KMS-11 (cell line): ENCODE data around the gene EML1.

Experiments
- H2AFZ ChIP-seq: fragments of 200-600 bp; sonication (generic); 2 replicates; pipeline ENCODE4 v1.6.1; 2016; ENCODE audit warnings: antibody characterized with exemption, mixed run types, low read depth
- H3K27ac ChIP-seq: fragments of 200-600 bp; sonication (generic); 2 replicates; pipeline ENCODE4 v1.6.1; 2016; ENCODE audit warnings: mild to moderate bottlenecking, mixed run types
- H3K27me3 ChIP-seq: fragments of 200-600 bp; sonication (generic); 2 replicates; pipeline ENCODE4 v1.6.1; 2017; ENCODE audit warnings: mild to moderate bottlenecking, low read depth, mixed run types, moderate library complexity; ENCODE audit not compliant: insufficient read depth
- H3K36me3 ChIP-seq: fragments of 200-600 bp; sonication (generic); 2 replicates; pipeline ENCODE4 v1.6.1; 2017; ENCODE audit warnings: mild to moderate bottlenecking, mixed run types; ENCODE audit not compliant: insufficient read depth
- H3K4me1 ChIP-seq: fragments of 200-600 bp; sonication (generic); 2 replicates; pipeline ENCODE4 v1.6.1; 2016; ENCODE audit warnings: mild to moderate bottlenecking, low read depth, mixed run types; ENCODE audit not compliant: poor library complexity, severe bottlenecking
- H3K4me2 ChIP-seq: fragments of 200-600 bp; sonication (generic); 2 replicates; pipeline ENCODE4 v1.7.0; 2016; ENCODE audit warnings: mild to moderate bottlenecking, mixed run types
- H3K4me3 ChIP-seq: fragments of 200-600 bp; sonication (generic); IDR thresholded peaks from 2 replicates; pipeline ENCODE4 v1.6.1; 2017; ENCODE audit warnings: low read depth, low read length, mixed read lengths; ENCODE audit not compliant: insufficient read depth
- H3K79me2 ChIP-seq: fragments of 200-600 bp; sonication (generic); 2 replicates; pipeline ENCODE4 v1.6.1; 2016; ENCODE audit warnings: low read depth, mixed run types; ENCODE audit not compliant: insufficient read depth
- H3K9ac ChIP-seq: fragments of 200-600 bp; sonication (generic); 2 replicates; pipeline ENCODE4 v1.6.1; 2016; ENCODE audit warnings: mild to moderate bottlenecking, mixed run types
- H4K20me1 ChIP-seq: fragments of 200-600 bp; sonication (generic); 2 replicates; pipeline ENCODE4 v1.6.1; 2016; ENCODE audit warnings: mild to moderate bottlenecking, mixed run types; ENCODE audit not compliant: insufficient read depth
- TF ChIP-seq, protein P1 (sequence below): fragments of 200-600 bp; sonication (generic); conservative IDR thresholded peaks from 2 replicates; pipeline ENCODE4 v1.6.1; 2017; ENCODE audit warnings: low read depth, mild to moderate bottlenecking, antibody characterized with exemption, low read length, moderate library complexity, mixed read lengths

The EML1 gene

DNA sequence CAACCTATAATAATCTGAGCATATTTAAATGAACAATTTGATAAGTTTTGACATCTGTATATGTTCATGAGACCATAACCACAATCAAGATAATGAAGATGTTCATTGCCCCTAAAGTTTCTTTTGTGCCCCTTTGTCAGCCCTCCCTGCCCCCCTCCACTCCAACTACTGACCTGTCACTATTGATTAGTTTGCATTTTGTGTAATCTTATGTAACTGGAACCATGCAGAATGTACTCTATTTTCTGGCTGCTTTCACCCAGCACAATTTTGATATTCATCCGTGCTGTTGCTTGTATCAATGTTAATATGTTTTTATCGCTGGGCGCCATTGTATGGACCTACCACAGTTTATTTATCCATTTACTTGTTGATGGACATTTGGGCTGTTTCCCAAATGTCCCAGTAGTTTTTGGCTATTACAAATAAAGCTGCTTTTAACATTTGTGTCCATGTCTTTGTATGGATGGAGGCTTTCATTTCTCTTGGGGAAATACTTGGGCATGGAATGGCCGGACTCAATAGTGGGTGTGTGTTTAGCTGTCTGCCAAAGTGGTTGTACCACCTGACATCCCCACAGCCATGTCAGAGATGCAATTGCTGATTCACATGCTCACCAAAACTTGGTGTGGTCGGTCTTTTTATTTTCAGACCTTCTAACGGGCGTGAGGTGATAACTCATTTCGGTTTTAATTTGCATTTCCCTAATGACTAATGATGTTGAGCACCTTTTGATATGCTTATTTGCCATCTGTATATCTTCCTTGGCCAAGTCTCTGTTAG lies 38.9 kb downstream of the EML1 start:
- Histone ChIP-seq H3K9ac (no peak overlapping the region), H2AFZ (no peak overlapping the region), H3K4me3 (no peak overlapping the region), H3K4me2 (no peak overlapping the region), H3K79me2 (no peaks in the 10 kb centered on the region), H3K27me3 (no peaks in the 10 kb centered on the region), H4K20me1 (no peaks in the 10 kb centered on the region), H3K27ac (no peak overlapping the region), H3K4me1 (peaks cover 18% of the 10 kb centered on the region), H3K36me3 (no peaks in the 10 kb centered on the region)
- TF ChIP-seq, protein P1, sequence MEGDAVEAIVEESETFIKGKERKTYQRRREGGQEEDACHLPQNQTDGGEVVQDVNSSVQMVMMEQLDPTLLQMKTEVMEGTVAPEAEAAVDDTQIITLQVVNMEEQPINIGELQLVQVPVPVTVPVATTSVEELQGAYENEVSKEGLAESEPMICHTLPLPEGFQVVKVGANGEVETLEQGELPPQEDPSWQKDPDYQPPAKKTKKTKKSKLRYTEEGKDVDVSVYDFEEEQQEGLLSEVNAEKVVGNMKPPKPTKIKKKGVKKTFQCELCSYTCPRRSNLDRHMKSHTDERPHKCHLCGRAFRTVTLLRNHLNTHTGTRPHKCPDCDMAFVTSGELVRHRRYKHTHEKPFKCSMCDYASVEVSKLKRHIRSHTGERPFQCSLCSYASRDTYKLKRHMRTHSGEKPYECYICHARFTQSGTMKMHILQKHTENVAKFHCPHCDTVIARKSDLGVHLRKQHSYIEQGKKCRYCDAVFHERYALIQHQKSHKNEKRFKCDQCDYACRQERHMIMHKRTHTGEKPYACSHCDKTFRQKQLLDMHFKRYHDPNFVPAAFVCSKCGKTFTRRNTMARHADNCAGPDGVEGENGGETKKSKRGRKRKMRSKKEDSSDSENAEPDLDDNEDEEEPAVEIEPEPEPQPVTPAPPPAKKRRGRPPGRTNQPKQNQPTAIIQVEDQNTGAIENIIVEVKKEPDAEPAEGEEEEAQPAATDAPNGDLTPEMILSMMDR: no peak

DNA sequence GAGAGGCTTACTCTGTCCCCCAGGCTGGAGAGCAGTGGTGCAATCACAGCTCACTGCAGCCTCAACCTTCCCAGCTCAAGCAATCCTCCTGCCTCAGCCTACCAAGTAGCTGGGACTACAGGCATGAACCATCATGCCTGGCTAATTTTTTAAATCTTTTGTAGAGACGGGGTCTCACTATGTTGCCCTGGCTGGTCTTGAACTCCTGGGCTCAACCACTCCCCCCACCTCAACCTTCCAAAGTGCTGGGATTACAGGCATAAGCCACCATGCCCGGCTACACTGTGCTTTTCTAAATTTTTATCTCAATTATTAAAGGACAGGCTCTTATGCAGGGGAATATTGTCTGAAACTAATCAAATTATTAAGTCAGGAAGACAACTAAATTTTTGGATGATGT lies 44.6 kb downstream of the EML1 start:
- H3K27ac ChIP-seq: no peak overlapping the region
- no peak overlapping the region for H3K9ac ChIP-seq
- H3K36me3 ChIP-seq: no peaks in the 10 kb centered on the region
- no peaks in the 10 kb centered on the region for H4K20me1 ChIP-seq
- H3K4me2 ChIP-seq: no peak overlapping the region
- H3K27me3 ChIP-seq: no peaks in the 10 kb centered on the region
- no peaks in the 10 kb centered on the region for H3K4me1 ChIP-seq
- no peak overlapping the region for H3K4me3 ChIP-seq
- TF ChIP-seq, protein P1: no peak
- no peaks in the 10 kb centered on the region for H3K79me2 ChIP-seq
- H2AFZ ChIP-seq: no peak overlapping the region

DNA sequence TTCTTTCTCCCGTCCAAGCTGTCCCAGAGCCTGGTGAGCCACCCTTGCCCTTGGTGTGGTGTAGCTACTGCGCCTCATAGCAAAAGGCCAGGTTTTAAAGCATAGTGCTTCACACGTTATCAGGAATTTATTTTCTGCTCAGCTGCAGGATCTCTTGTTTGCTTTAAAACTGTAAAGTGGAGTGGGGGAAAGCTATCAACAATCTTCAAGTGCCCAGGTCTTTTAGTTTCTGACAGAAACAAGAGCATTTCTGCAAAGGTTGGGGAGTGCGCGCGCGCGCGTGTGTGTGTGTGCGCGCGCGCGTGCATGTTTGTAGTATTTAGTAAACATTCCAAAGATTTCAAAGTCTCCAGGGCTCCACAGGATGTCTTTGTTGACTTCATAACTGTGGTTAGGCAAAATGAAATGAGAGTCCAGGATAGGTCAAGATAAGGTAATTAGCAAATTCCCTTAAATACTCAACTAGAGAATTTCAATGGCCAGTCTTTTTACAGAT lies 45.5 kb downstream of the EML1 start:
- TF ChIP-seq, protein P1: no peak
- Histone ChIP-seq H3K4me3 (no peak overlapping the region), H4K20me1 (no peaks in the 10 kb centered on the region), H3K36me3 (no peaks in the 10 kb centered on the region), H2AFZ (no peak overlapping the region), H3K27ac (no peak overlapping the region), H3K4me2 (no peak overlapping the region), H3K4me1 (no peaks in the 10 kb centered on the region), H3K27me3 (no peaks in the 10 kb centered on the region), H3K9ac (no peak overlapping the region), H3K79me2 (no peaks in the 10 kb centered on the region)

DNA sequence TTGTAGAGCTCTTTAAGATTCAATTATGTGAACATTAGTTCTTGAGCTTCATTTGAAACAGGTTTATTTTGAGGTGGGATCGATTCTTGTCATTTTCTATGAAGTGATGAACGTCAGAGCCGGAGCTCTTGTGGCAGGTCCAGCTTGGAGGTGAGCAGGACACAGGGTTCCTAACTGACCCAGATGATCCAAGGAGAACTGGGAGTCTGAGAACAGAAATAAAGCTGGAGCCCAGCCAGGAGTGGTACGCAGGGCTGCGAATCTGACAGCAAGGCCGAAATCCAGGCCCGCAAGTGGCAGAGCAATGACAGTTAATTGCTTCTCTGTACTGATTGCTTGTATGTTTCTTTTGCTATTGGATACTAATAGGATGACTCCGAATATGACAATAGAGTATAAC lies 46.5 kb downstream of the EML1 start:
- Histone ChIP-seq H3K4me2 (no peak overlapping the region), H3K9ac (no peak overlapping the region), H3K36me3 (no peaks in the 10 kb centered on the region), H3K27ac (no peak overlapping the region), H3K27me3 (no peaks in the 10 kb centered on the region), H3K4me3 (no peak overlapping the region), H2AFZ (no peak overlapping the region), H4K20me1 (no peaks in the 10 kb centered on the region), H3K79me2 (no peaks in the 10 kb centered on the region), H3K4me1 (no peaks in the 10 kb centered on the region)
- TF ChIP-seq, protein P1: no peak
